HepG2 (cell line): Measurements from ENCODE around the gene ZMYND12. TPM values are rescaled to one million over a fixed set of nuclear protein-coding genes. Genes with fewer than 3 reads are reported as not detected.

Experiments
- GATAD2A ChIP-seq: IDR thresholded peaks from 2 replicates; pipeline ENCODE4 v1.6.1; 2016
- HMG20B ChIP-seq: conservative IDR thresholded peaks from 2 replicates; pipeline ENCODE4 v1.6.1; 2016; ENCODE audit warnings: missing genetic modification reagents, missing compliant biosample characterization
- MTA1 ChIP-seq: sonication (generic); formaldehyde crosslinking; IDR thresholded peaks from 2 replicates; pipeline ENCODE4 v1.4.0; 2020; ENCODE audit warnings: missing genetic modification reagents, mild to moderate bottlenecking, borderline replicate concordance
- PITX1 ChIP-seq: sonication (generic); formaldehyde crosslinking; IDR thresholded peaks from 2 replicates; pipeline ENCODE4 v1.5.1; 2020; ENCODE audit warnings: mild to moderate bottlenecking, missing genetic modification reagents
- SAP130 ChIP-seq: IDR thresholded peaks from 2 replicates; pipeline ENCODE4 v1.6.1; 2016; ENCODE audit warnings: low read depth
- SMC3 ChIP-seq: IDR thresholded peaks from 2 replicates; pipeline ENCODE4 v1.6.1; 2011; ENCODE audit warnings: low read length, improper control_type of control experiment
- SP1 ChIP-seq, 2 experiments: fragments of 450-650 bp in 1 of 2; sonication (generic) in 1 of 2; formaldehyde crosslinking in 1 of 2; IDR thresholded peaks; 2 replicates each; pipeline versions ENCODE4 v1.4.0 to v1.6.1; 2016 to 2020; ENCODE audit warnings: missing genetic modification reagents in 1 of 2
- TBX3 ChIP-seq: fragments of 450-650 bp; IDR thresholded peaks from 2 replicates; pipeline ENCODE4 v1.6.1; 2017; ENCODE audit warnings: antibody characterized with exemption, mild to moderate bottlenecking, inconsistent platforms, borderline replicate concordance
- TP53 ChIP-seq: sonication (generic); formaldehyde crosslinking; conservative IDR thresholded peaks from 2 replicates; pipeline ENCODE4 v1.4.0; 2020; ENCODE audit warnings: missing genetic modification reagents
- ZBTB21 ChIP-seq: sonication (generic); formaldehyde crosslinking; IDR thresholded peaks from 2 replicates; pipeline ENCODE4 v1.4.0; 2020; ENCODE audit warnings: missing genetic modification reagents
- ZBTB40 ChIP-seq, 2 experiments: fragments of 450-650 bp in 1 of 2; sonication (generic) in 1 of 2; formaldehyde crosslinking in 1 of 2; IDR thresholded peaks; 2 replicates each; pipeline versions ENCODE4 v1.6.1 to v1.8.0; 2016 to 2022; ENCODE audit warnings: antibody characterized with exemption in 1 of 2, mild to moderate bottlenecking in 1 of 2, missing genetic modification reagents in 1 of 2
- ZNF256 ChIP-seq: sonication (generic); formaldehyde crosslinking; conservative IDR thresholded peaks from 2 replicates; pipeline ENCODE4 v1.4.0; 2020; ENCODE audit warnings: missing genetic modification reagents
- ZNF484 ChIP-seq: sonication (generic); formaldehyde crosslinking; IDR thresholded peaks from 2 replicates; pipeline ENCODE4 v1.5.1; 2020; ENCODE audit warnings: mild to moderate bottlenecking, low read depth, missing genetic modification reagents, borderline replicate concordance
- ZNF770 ChIP-seq: sonication (generic); formaldehyde crosslinking; IDR thresholded peaks from 2 replicates; pipeline ENCODE4 v1.5.0; 2020; ENCODE audit warnings: mild to moderate bottlenecking, missing genetic modification reagents
- polyA plus RNA-seq, 8 experiments: library from polyadenylated mRNA; depleted of rRNA in 3 of 8; stranded (reverse) in 7 of 8; unstranded in 1 of 8; fragments of >200 nt; fragmentation: Illumina TruSeq in 4 of 8; extraction: Trizol in 4 of 8; gene quantifications; 2 replicates each; pipeline versions ENCODE4 v1.2.1 to v1.2.3, GENCODE V29; 2011 to 2016; ENCODE audit warnings: low read depth in 4 of 8, missing spikeins in 1 of 8, mixed read lengths in 1 of 8; ENCODE audit not compliant: insufficient read depth in 1 of 8
- total RNA-seq, 5 experiments: library from RNA; depleted of rRNA; stranded (reverse); fragments of >200 nt; fragmentation: Illumina TruSeq; extraction: Trizol; gene quantifications; 2 replicates each; pipeline ENCODE4 v1.2.3, GENCODE V29; 2016; ENCODE audit warnings: low read depth in 1 of 5
- TF ChIP-seq, protein P1 (sequence below): sonication (generic); formaldehyde crosslinking; IDR thresholded peaks from 2 replicates; pipeline ENCODE4 v1.8.0; 2022; ENCODE audit warnings: missing genetic modification reagents, low read depth, mild to moderate bottlenecking, borderline replicate concordance
- TF ChIP-seq, protein P2 (sequence below): sonication (generic); formaldehyde crosslinking; IDR thresholded peaks from 2 replicates; pipeline ENCODE4 v1.4.0; 2020; ENCODE audit warnings: missing genetic modification reagents

The ZMYND12 gene
- total and polyA plus RNA-seq, 2 of the 13 experiments (the other 11 are each of a cell fraction or from before 2014, with no cell fraction given): 0.13 to 0.71 TPM

DNA sequence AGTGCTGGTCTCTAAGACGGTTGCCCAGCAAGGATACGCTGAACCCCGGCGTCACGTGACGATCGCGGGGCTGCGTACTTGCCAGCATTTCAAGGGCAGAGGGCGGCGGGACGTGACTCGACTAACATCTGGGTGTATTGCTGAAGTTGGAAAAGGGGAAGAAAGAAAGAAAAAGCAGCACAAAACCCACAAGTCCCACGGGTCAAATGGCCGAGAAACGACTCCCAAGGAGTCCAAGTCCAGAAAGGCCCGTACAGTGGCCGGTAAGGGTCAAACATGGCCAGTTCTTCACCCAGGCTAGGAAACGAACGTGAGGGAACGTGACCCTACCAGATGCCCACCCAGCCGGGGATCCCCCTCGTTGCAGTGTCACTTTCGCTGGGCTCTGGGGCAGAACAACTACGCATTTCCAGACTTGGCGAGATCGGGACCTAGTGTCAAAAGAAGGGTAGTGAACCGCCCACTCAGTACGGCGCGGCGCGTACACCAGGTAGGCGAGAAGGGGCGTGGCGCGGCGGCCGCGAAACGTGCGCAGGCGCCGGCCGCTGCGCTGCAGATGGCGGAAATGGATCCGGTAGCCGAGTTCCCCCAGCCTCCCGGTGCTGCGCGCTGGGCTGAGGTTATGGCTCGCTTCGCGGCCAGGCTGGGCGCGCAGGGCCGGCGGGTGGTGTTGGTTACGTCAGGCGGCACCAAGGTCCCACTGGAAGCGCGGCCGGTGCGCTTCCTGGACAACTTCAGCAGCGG is at the start of gene ZMYND12, which contains the start of gene PPCS (continued):
- TF ChIP-seq ZBTB40 (IDR thresholded peaks at IDR 0.05) (no peak), ZBTB40 (CRISPR knock-in tag; IDR thresholded peaks at IDR 0.05) (peak; percentile 67), GATAD2A (CRISPR knock-in tag) (no peak), SAP130 (CRISPR knock-in tag) (peak; percentile 78), MTA1 (no peak), SMC3 (no peak), ZNF770 (CRISPR knock-in tag) (0 out of 2 replicates have a peak, but pooled peaks have one; percentile 62), ZBTB21 (no peak), HMG20B (CRISPR knock-in tag) (no peak), PITX1 (CRISPR knock-in tag) (no peak; the same call in none of the 2 replicates), ZNF256 (CRISPR knock-in tag) (0 out of 2 replicates have a peak, but pooled peaks have one; percentile 15), SP1 (IDR thresholded peaks at IDR 0.05) (no peak), SP1 (CRISPR knock-in tag; IDR thresholded peaks at IDR 0.05) (peak; percentile 77), TP53 (CRISPR knock-in tag) (no peak), ZNF484 (CRISPR knock-in tag) (no peak), TBX3 (peak; percentile 55; the same call in 1 of the 2 replicates)
- TF ChIP-seq, protein P1, sequence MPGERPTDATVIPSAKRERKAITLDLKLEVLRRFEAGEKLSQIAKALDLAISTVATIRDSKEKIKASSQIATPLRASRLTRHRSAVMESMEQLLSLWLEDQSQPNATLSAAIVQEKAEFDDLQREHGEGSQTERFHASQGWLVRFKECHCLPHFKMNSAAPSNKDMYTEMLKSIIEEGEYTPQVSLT (CRISPR knock-in tag): no peak
- TF ChIP-seq, protein P2, sequence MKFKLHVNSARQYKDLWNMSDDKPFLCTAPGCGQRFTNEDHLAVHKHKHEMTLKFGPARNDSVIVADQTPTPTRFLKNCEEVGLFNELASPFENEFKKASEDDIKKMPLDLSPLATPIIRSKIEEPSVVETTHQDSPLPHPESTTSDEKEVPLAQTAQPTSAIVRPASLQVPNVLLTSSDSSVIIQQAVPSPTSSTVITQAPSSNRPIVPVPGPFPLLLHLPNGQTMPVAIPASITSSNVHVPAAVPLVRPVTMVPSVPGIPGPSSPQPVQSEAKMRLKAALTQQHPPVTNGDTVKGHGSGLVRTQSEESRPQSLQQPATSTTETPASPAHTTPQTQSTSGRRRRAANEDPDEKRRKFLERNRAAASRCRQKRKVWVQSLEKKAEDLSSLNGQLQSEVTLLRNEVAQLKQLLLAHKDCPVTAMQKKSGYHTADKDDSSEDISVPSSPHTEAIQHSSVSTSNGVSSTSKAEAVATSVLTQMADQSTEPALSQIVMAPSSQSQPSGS (CRISPR knock-in tag): 0 out of 2 replicates have a peak, but pooled peaks have one; percentile 10
